Dedifferentiated amniotic fluid mesenchymal stem cell (primary cell): ENCODE data around the gene MAP3K15.
A peak's percentile ranks its signal among the peaks of the same experiment; 100 is the strongest.

Experiments used
- DNase-seq: peaks from one replicate; pipeline ENCODE4 v3.0.0-alpha.2; 2016; ENCODE audit errors: extremely low spot score

The MAP3K15 gene

GRCh38 chrX:19514791-19515614 is at the start of gene MAP3K15:
Gene MAP3K15 (minus strand): TSS chrX:19515508. CDS start chrX:19515261, 247 bp downstream.
- DNase-seq: no peak

- DNase-seq: no peak
Observed at GRCh38 chrX:19564606-19565005, 49.3 kb upstream of the MAP3K15 start.

GRCh38 chrX:19563746-19564145 is 48.4 kb upstream of the MAP3K15 start:
- DNase-seq: no peak

GRCh38 chrX:19563327-19563726 is 48.0 kb upstream of the MAP3K15 start:
- DNase-seq: no peak

- DNase-seq: no peak
Observed at GRCh38 chrX:19560611-19561010, 45.3 kb upstream of the MAP3K15 start.

GRCh38 chrX:19557822-19558221 is 42.5 kb upstream of the MAP3K15 start:
- no peak for DNase-seq

GRCh38 chrX:19556202-19556601 is 40.9 kb upstream of the MAP3K15 start:
- DNase-seq: no peak

GRCh38 chrX:19555683-19556082 is 40.4 kb upstream of the MAP3K15 start:
- DNase-seq: no peak

- DNase-seq: no peak
Observed at GRCh38 chrX:19555236-19555635, 39.9 kb upstream of the MAP3K15 start.

GRCh38 chrX:19554786-19555185 is 39.5 kb upstream of the MAP3K15 start:
- DNase-seq: peak; percentile 82

- DNase-seq: no peak
Observed at GRCh38 chrX:19552793-19553192, 37.5 kb upstream of the MAP3K15 start.

GRCh38 chrX:19549838-19550237 is 34.5 kb upstream of the MAP3K15 start:
- no peak for DNase-seq

- DNase-seq: no peak
Observed at GRCh38 chrX:19548934-19549333, 33.6 kb upstream of the MAP3K15 start.

- no peak for DNase-seq
Observed at GRCh38 chrX:19548279-19548678, 33.0 kb upstream of the MAP3K15 start.

- no peak for DNase-seq
Observed at GRCh38 chrX:19545651-19546050, 30.3 kb upstream of the MAP3K15 start.

GRCh38 chrX:19544693-19545305 is 29.5 kb upstream of the MAP3K15 start:
- peak; percentile 57 for DNase-seq

- DNase-seq: no peak
Observed at GRCh38 chrX:19543951-19544381, 28.7 kb upstream of the MAP3K15 start.

GRCh38 chrX:19543020-19543715 is 27.9 kb upstream of the MAP3K15 start:
- no peak for DNase-seq

GRCh38 chrX:19541931-19542330 is 26.6 kb upstream of the MAP3K15 start:
- no peak for DNase-seq

- DNase-seq: no peak
Observed at GRCh38 chrX:19541196-19541595, 25.9 kb upstream of the MAP3K15 start.

- DNase-seq: no peak
Observed at GRCh38 chrX:19540076-19540475, 24.8 kb upstream of the MAP3K15 start.

GRCh38 chrX:19539665-19540064 is 24.4 kb upstream of the MAP3K15 start:
- DNase-seq: no peak

- no peak for DNase-seq
Observed at GRCh38 chrX:19535476-19535875, 20.2 kb upstream of the MAP3K15 start.
